GM23248 (cell line): ENCODE results near the gene MED17. TPM values are rescaled to one million over a fixed set of nuclear protein-coding genes. Genes with fewer than 3 reads are reported as not detected.
A peak's percentile ranks its signal among the peaks of the same experiment; 100 is the strongest.

Experiments used
- DNase-seq: peaks from one replicate; pipeline ENCODE4 v3.0.0-alpha.2; 2015
- H2AFZ ChIP-seq: fragments of 200-600 bp; sonication (generic); 2 replicates; pipeline ENCODE4 v1.6.1; 2016; ENCODE audit warnings: antibody characterized with exemption
- H3F3A ChIP-seq: fragments of 200-600 bp; sonication (generic); 2 replicates; pipeline ENCODE4 v1.6.1; 2016; ENCODE audit warnings: mild to moderate bottlenecking, antibody characterized with exemption, mixed run types; ENCODE audit not compliant: insufficient read depth
- H3K27ac ChIP-seq: fragments of 200-600 bp; sonication (generic); 2 replicates; pipeline ENCODE4 v1.5.1; 2016; ENCODE audit warnings: mild to moderate bottlenecking
- H3K27me3 ChIP-seq: fragments of 200-600 bp; sonication (generic); replicated peaks from 2 replicates; pipeline ENCODE4 v1.6.1; 2016; ENCODE audit warnings: mild to moderate bottlenecking; ENCODE audit not compliant: insufficient read depth
- H3K36me3 ChIP-seq: fragments of 200-600 bp; sonication (generic); 2 replicates; pipeline ENCODE4 v1.6.1; 2016; ENCODE audit warnings: low read depth, mild to moderate bottlenecking
- H3K4me1 ChIP-seq: fragments of 200-600 bp; sonication (generic); 2 replicates; pipeline ENCODE4 v1.6.1; 2016; ENCODE audit warnings: mild to moderate bottlenecking; ENCODE audit not compliant: insufficient read depth
- H3K4me2 ChIP-seq: fragments of 200-600 bp; sonication (generic); one replicate; pipeline ENCODE4 v1.6.1; 2016; ENCODE audit warnings: mild to moderate bottlenecking; ENCODE audit not compliant: unreplicated experiment
- H3K4me3 ChIP-seq: fragments of 200-600 bp; sonication (generic); 2 replicates; pipeline ENCODE4 v1.5.1; 2016; ENCODE audit warnings: mild to moderate bottlenecking
- H3K79me2 ChIP-seq: fragments of 200-600 bp; sonication (generic); 2 replicates; pipeline ENCODE4 v1.6.1; 2016; ENCODE audit warnings: mild to moderate bottlenecking; ENCODE audit not compliant: insufficient read depth
- H3K9ac ChIP-seq: fragments of 200-600 bp; sonication (generic); 2 replicates; pipeline ENCODE4 v1.6.1; 2016; ENCODE audit warnings: mild to moderate bottlenecking
- H3K9me2 ChIP-seq: fragments of 200-600 bp; sonication (generic); 2 replicates; pipeline ENCODE4 v1.6.1; 2016; ENCODE audit warnings: mixed run types, mild to moderate bottlenecking, moderate library complexity; ENCODE audit not compliant: insufficient read depth
- H3K9me3 ChIP-seq: fragments of 200-600 bp; sonication (generic); one replicate; pipeline ENCODE4 v1.6.1; 2017; ENCODE audit warnings: low read depth
- H4K20me1 ChIP-seq: fragments of 200-600 bp; sonication (generic); 2 replicates; pipeline ENCODE4 v1.6.0; 2016; ENCODE audit not compliant: insufficient read depth
- EZH2 ChIP-seq: fragments of 200-600 bp; sonication (generic); IDR thresholded peaks from 2 replicates; pipeline ENCODE4 v1.6.1; 2018; ENCODE audit warnings: antibody characterized with exemption, mild to moderate bottlenecking; ENCODE audit not compliant: insufficient read depth, poor library complexity, severe bottlenecking
- EZH2phosphoT487 ChIP-seq: fragments of 200-600 bp; sonication (generic); IDR thresholded peaks from 2 replicates; pipeline ENCODE4 v1.6.1; 2018; ENCODE audit warnings: antibody characterized with exemption, moderate library complexity, mild to moderate bottlenecking, low read depth; ENCODE audit not compliant: insufficient read depth
- WGBS, 2 experiments: methylation state at CpG; one replicate each; pipeline ENCODE4 v1.1.6; 2015 to 2017; ENCODE audit warnings: low lambda C conversion rate in 2 of 2, low coverage in 1 of 2; ENCODE audit errors: missing lambda C conversion rate in 2 of 2; 5-methylcytosine and 5-hydroxymethylcytosine counted together
- in situ Hi-C: fragments of 300-500 bp; cut with MboI; formaldehyde crosslinking; loops from 2 replicates; pipeline ENCODE4 v1.15.0; 2020
- polyA plus RNA-seq: library from polyadenylated mRNA; unstranded; fragments of >200 nt; fragmentation: Nextera tagmentation; extraction: Ambion mirVana; gene quantifications from 2 replicates; pipeline ENCODE4 v1.2.1, GENCODE V29; 2016
- total RNA-seq: library from RNA; depleted of rRNA; stranded (reverse); fragments of >200 nt; shearing (Covaris generic); gene quantifications from 2 replicates; pipeline ENCODE4 v1.2.3, GENCODE V29; 2014

MED17 gene
- total and polyA plus RNA-seq, 2 experiments from 2014 or later, result 22.2 to 22.4 TPM

DNA sequence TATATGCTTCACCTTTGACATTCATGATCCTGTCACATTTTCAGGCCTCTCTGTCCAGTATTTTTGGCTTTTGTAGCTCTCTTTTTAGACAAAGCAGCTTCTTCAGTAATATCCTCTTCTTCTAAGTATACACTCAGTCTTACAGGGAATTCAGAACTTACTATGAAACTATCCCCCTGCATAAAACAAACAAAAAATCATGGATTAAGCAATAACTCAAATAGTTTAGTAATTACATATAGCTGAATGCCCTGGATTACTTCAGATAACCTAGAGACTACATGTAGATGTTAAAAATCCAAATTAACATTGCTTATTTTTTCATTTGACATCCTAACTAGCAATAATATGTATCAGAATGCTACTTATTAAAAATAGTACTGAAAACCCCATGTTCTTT, 48.0 kb upstream of the MED17 start:
- peak overlapping the region; percentile 95 for H3K4me2 ChIP-seq
- in situ Hi-C loops, result no loop called here
- no peaks in the 10 kb centered on the region for H3K9me2 ChIP-seq
- no peaks in the 10 kb centered on the region for H3K9me3 ChIP-seq
- peaks cover 86% of the 10 kb centered on the region for H3K79me2 ChIP-seq
- peak; percentile 43 for DNase-seq
- TF ChIP-seq EZH2phosphoT487 (no peak), EZH2 (no peak)
- peak overlapping the region; percentile 100 for H3K4me3 ChIP-seq
- H3K4me1 ChIP-seq, result peaks cover 56% of the 10 kb centered on the region
- H3K27ac ChIP-seq, result peak overlapping the region; percentile 33; the same call in 1 of the 2 replicates
- peaks cover 89% of the 10 kb centered on the region for H3K36me3 ChIP-seq
- H2AFZ ChIP-seq, result no peak overlapping the region
- H3F3A ChIP-seq, result peaks cover 98% of the 10 kb centered on the region
- no peaks in the 10 kb centered on the region for H3K27me3 ChIP-seq
- peaks cover 36% of the 10 kb centered on the region; the same call in 1 of the 2 replicates for H4K20me1 ChIP-seq
- H3K9ac ChIP-seq, result peak overlapping the region; percentile 99; the same call in 1 of the 2 replicates

DNA sequence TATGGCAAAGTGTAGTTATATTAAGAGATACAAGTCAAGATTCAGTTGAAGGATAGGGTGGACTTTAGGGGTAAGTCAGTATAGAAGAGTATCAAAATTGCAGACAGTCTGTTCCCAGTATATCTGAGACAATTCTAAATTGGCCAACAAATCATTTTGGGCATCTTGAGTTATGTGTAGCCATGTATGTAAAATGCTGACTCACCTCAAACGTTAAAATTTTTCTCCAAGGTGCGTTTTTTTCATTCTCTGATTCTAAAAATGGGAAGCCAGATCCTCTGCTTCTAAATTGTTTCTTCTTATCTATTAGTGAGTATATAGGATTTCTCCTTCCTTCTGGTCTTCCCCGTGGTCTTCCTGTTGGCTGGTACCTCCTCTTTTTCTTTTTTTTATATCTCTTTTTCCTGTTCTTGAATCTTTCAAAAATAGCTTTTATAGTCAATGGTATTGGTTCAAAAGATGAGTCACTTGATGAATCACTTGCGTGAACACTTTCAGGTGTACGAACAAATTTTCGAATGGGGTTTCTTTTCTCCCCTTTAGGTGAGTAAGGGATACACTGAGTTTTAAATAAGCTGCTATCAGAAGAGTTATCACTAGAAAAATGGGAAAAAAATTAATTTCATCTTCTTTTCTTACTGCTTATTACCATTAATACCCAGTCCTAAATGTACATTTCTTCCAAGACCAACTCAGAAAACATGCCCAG, 46.0 kb upstream of the MED17 start:
- peak overlapping the region; percentile 95 for H3K4me2 ChIP-seq
- H3K9me2 ChIP-seq, result no peaks in the 10 kb centered on the region
- in situ Hi-C loops, result no loop called here
- no peak overlapping the region for H2AFZ ChIP-seq
- no peaks in the 10 kb centered on the region for H3K9me3 ChIP-seq
- 66% methylated on average over 6 of the region's 6 CpGs for WGBS, 2 experiments
- peak overlapping the region; percentile 100 for H3K4me3 ChIP-seq
- peak overlapping the region; percentile 99 for H3K9ac ChIP-seq
- peak overlapping the region; percentile 95 for H3K27ac ChIP-seq
- H4K20me1 ChIP-seq, result peaks cover 36% of the 10 kb centered on the region; the same call in 1 of the 2 replicates
- H3K36me3 ChIP-seq, result peaks cover 69% of the 10 kb centered on the region
- DNase-seq, result peak; percentile 32
- H3K27me3 ChIP-seq, result no peaks in the 10 kb centered on the region
- peaks cover 63% of the 10 kb centered on the region for H3K4me1 ChIP-seq
- H3F3A ChIP-seq, result peaks cover 83% of the 10 kb centered on the region
- peaks cover 95% of the 10 kb centered on the region for H3K79me2 ChIP-seq
- TF ChIP-seq EZH2 (no peak), EZH2phosphoT487 (no peak)

DNA sequence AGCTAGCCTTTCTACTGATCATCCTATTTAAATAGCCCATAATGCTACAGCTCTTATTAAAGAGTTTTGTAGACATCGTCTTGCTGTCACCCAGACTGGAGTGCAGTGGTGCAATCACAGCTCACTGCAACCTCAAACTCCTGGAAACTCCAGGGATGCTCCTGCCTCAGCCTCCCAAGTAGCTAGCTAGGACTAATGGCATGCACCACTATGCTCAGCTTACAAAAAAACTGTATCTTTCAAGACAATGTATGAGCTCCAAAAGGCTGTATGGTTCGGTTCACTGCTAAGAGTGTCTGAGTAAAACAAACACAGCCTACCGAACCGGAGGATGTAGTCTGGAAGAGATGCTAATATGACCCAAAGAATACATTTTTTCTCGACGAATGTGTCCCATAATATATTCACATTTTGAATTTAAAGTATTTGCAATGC, 45.4 kb upstream of the MED17 start:
- in situ Hi-C loops, result no loop called here
- H3K27ac ChIP-seq, result peak overlapping the region; percentile 95
- peaks cover 63% of the 10 kb centered on the region for H3K36me3 ChIP-seq
- H3K9me3 ChIP-seq, result no peaks in the 10 kb centered on the region
- TF ChIP-seq EZH2phosphoT487 (no peak), EZH2 (no peak)
- H3K27me3 ChIP-seq, result no peaks in the 10 kb centered on the region
- H3K4me1 ChIP-seq, result peaks cover 63% of the 10 kb centered on the region
- no peak for DNase-seq
- peak overlapping the region; percentile 100 for H3K4me3 ChIP-seq
- peaks cover 36% of the 10 kb centered on the region; the same call in 1 of the 2 replicates for H4K20me1 ChIP-seq
- H3K79me2 ChIP-seq, result peaks cover 95% of the 10 kb centered on the region
- peak overlapping the region; percentile 99 for H3K9ac ChIP-seq
- 61 to 64% methylated on average over 6 of the region's 6 CpGs for WGBS, 2 experiments
- no peaks in the 10 kb centered on the region for H3K9me2 ChIP-seq
- H2AFZ ChIP-seq, result no peak overlapping the region
- H3K4me2 ChIP-seq, result peak overlapping the region; percentile 95
- H3F3A ChIP-seq, result peaks cover 77% of the 10 kb centered on the region

DNA sequence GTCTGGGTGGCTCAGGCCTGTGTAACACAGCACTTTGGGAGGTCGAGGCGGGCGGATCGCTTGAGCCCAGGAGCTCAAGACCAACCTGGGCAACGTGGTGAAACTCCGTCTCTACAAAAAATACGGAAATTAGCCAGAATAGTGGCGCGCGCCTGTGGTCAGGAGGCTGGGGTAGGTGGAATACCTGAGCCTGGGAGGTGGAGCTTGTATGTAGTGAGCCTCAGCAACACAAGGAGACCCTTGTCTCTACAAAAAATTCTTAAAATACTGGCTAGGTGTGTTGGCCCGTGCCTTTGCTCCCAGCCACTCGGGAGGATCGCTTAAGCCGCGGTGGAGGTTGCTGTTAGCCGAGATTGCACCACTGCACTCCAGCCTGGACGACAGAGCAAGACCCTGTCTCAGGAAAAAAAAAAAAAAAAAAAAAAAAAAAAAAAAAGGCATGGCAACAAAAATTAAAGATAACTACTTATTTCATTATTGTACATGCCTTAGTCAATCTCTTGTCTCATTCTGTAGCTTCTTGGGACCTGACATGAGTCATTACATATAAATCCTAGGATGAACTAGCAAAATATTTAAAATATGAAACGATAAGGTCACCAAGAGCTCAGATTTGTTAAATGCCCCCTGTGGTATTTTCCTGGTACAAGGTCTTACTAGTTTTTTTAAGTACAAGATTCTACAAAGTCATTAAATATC, 43.9 kb upstream of the MED17 start:
- Histone ChIP-seq H3K9ac (peak overlapping the region; percentile 99), H3K4me2 (peak overlapping the region; percentile 95), H3K4me3 (peak overlapping the region; percentile 100), H3K9me3 (no peaks in the 10 kb centered on the region), H3F3A (peaks cover 62% of the 10 kb centered on the region), H3K4me1 (peaks cover 51% of the 10 kb centered on the region), H3K27ac (peak overlapping the region; percentile 95), H3K79me2 (peaks cover 85% of the 10 kb centered on the region), H3K36me3 (peaks cover 48% of the 10 kb centered on the region), H3K27me3 (no peaks in the 10 kb centered on the region), H3K9me2 (no peaks in the 10 kb centered on the region), H4K20me1 (peaks cover 36% of the 10 kb centered on the region; the same call in 1 of the 2 replicates), H2AFZ (peak overlapping the region; percentile 94; the same call in 1 of the 2 replicates)
- peak; percentile 67 for DNase-seq
- 2 to 5% methylated on average over 18 of the region's 18 CpGs for WGBS, 2 experiments
- TF ChIP-seq EZH2 (no peak), EZH2phosphoT487 (no peak)
- in situ Hi-C loops, result no loop called here
